ENCODE measurements around the gene SMAD6.

Gene SMAD6

GRCh38 chr15:66763186-66764071, 61.4 kb downstream of the SMAD6 start:
- DNase-seq (ENCODE audit: low read depth) = no peak
- no peak overlapping the region for H3K4me3 ChIP-seq (ENCODE audit: low read depth, low read length)
- no peak for TF ChIP-seq MAX (IDR thresholded peaks at IDR 0.05; ENCODE audit: low read depth, low read length)

- TF ChIP-seq POLR2A (IDR thresholded peaks at IDR 0.05; ENCODE audit: extremely low read depth, insufficient read length) (no peak), MAX (IDR thresholded peaks at IDR 0.05; ENCODE audit: low read depth, low read length) (no peak), MYC (IDR thresholded peaks at IDR 0.05; ENCODE audit: low read depth, low read length) (no peak), CTCF (IDR thresholded peaks at IDR 0.05; ENCODE audit: low read depth, low read length) (no peak)
- no peak overlapping the region for H3K4me3 ChIP-seq (ENCODE audit: low read depth, low read length)
- no peak for DNase-seq (ENCODE audit: low read depth)
Measured at GRCh38 chr15:66764072-66764786, 62.2 kb downstream of the SMAD6 start.

- peak; percentile 82 for DNase-seq (ENCODE audit: low read depth)
Measured at GRCh38 chr15:66765478-66766281, 63.6 kb downstream of the SMAD6 start.

GRCh38 chr15:66766282-66767230, 64.5 kb downstream of the SMAD6 start:
- no peak for DNase-seq (ENCODE audit: low read depth)
- no peak overlapping the region for H3K4me3 ChIP-seq (ENCODE audit: low read depth, low read length)
- TF ChIP-seq MYC (IDR thresholded peaks at IDR 0.05; ENCODE audit: low read depth, low read length) = no peak
- TF ChIP-seq POLR2A (IDR thresholded peaks at IDR 0.05; ENCODE audit: extremely low read depth, insufficient read length) = no peak
- TF ChIP-seq CTCF (IDR thresholded peaks at IDR 0.05; ENCODE audit: low read depth, low read length) = no peak
- TF ChIP-seq MAX (IDR thresholded peaks at IDR 0.05; ENCODE audit: low read depth, low read length) = no peak

More at GRCh38 chr15:66765478-66766281, 63.6 kb downstream of the SMAD6 start:
- no peak overlapping the region for H3K4me3 ChIP-seq (ENCODE audit: low read depth, low read length)
- TF ChIP-seq CTCF (IDR thresholded peaks at IDR 0.05; ENCODE audit: low read depth, low read length) (no peak), MAX (IDR thresholded peaks at IDR 0.05; ENCODE audit: low read depth, low read length) (0 out of 2 replicates have a peak, but pooled peaks have one; percentile 5), POLR2A (IDR thresholded peaks at IDR 0.05; ENCODE audit: extremely low read depth, insufficient read length) (no peak)

GRCh38 chr15:66767240-66767659, 65.2 kb downstream of the SMAD6 start:
- no peak for DNase-seq (ENCODE audit: low read depth)
- TF ChIP-seq CTCF (IDR thresholded peaks at IDR 0.05; ENCODE audit: low read depth, low read length) (no peak), POLR2A (IDR thresholded peaks at IDR 0.05; ENCODE audit: extremely low read depth, insufficient read length) (no peak), MAX (IDR thresholded peaks at IDR 0.05; ENCODE audit: low read depth, low read length) (no peak), MYC (IDR thresholded peaks at IDR 0.05; ENCODE audit: low read depth, low read length) (no peak)
- H3K4me3 ChIP-seq (ENCODE audit: low read depth, low read length) = no peak overlapping the region
